Right lobe of liver (tissue), 4 donors: ENCODE measurements around the gene C3orf80.
"Not testable (repeated sequence)": the region's sequence is repeated elsewhere in the genome, so short reads cannot be mapped to it uniquely, and the experiment has no call there.

Experiments used
- CTCF ChIP-seq, 4 donors: fragments of 200-600 bp in 3 of 4; fragments of 450-650 bp in 1 of 4; IDR thresholded peaks; one replicate each; pipeline versions ENCODE4 v1.5.1 to v1.8.0; 2016 to 2022; ENCODE audit warnings: antibody characterized with exemption in 4 of 4, mild to moderate bottlenecking in 2 of 4
- POLR2A ChIP-seq: fragments of 450-650 bp; IDR thresholded peaks from one replicate; pipeline ENCODE4 v1.6.1; 2017; ENCODE audit warnings: antibody characterized with exemption, mild to moderate bottlenecking
- donor health status: DM: no; HTN: no; CAD: no.
- donor health status: DM: no; HTN: no; CAD: no.
- donor health status: DM: no; HTN: yes; CAD: no.

DNA sequence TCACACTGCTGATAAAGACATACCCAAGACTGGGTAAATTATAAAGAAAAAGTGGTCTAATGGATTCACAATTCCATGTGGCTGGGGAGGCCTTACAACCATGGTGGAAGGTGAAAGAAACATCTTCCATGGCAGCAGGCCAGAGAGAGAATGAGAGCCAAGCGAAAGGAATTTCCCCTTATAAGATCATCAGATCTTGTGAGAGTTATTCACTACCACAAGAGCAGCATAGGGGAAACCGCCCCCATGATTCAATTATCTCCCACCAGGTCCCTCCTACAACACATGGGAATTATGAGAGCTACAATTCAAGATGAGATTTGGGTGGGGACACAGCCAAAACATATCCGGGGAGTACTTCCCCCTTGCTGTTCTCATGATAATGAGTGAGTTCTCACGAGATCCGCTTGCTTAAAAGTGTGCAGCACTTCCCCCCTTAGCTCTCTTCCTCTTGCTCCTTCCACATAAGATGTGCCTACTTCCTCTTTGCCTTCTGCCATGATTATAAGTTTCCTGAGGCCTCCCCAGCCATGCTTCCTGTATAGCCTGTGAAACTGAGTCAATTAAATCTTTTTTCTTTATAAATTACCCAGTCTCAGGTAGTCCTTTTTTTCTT is 20.7 kb upstream of the C3orf80 start:
- not testable (repeated sequence) for TF ChIP-seq CTCF (IDR thresholded peaks at IDR 0.05); POLR2A
